GM12878 (cell line): ENCODE data around the gene CCDC9.

Source experiments
- EZH2 ChIP-seq: IDR thresholded peaks from 2 replicates; pipeline ENCODE4 v1.6.1; 2012; ENCODE audit warnings: low read depth, mild to moderate bottlenecking, control low read depth, inconsistent platforms, low read length, borderline replicate concordance; ENCODE audit not compliant: control insufficient read depth
- SPI1 ChIP-seq: IDR thresholded peaks from 2 replicates; pipeline ENCODE4 v1.6.1; 2011; ENCODE audit warnings: low read depth, mild to moderate bottlenecking, low read length, moderate library complexity, borderline replicate concordance; ENCODE audit not compliant: insufficient read depth
- ZZZ3 ChIP-seq: IDR thresholded peaks from 2 replicates; pipeline ENCODE4 v1.6.1; 2011; ENCODE audit warnings: low read depth; ENCODE audit not compliant: control insufficient read depth, insufficient read length
- TF ChIP-seq, protein P1 (sequence below): fragments of 450-650 bp; IDR thresholded peaks from 2 replicates; pipeline ENCODE4 v1.6.1; 2016; ENCODE audit warnings: mild to moderate bottlenecking, moderate library complexity, borderline replicate concordance

DNA sequence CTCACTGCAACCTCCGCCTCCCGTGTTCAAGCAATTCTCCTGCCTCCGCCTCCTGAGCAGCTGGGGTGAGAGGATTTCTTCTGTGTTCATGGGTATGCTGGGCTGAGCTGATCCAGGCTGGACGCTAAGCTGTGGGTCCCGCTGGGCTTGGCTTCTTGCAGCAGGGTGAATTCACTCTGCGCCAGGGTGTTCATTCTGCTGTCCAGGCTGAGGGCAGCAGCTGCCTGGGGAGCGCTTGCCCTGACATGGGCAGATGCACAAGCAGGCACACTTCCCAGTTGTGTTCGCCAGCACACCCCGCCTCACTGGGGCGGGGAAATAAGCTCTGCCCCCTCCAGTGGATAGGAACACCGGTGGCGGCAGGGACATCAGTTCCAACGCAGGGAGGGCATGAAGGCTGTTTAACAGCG lies 11.0 kb downstream of the CCDC9 start:
- TF ChIP-seq, protein P1, sequence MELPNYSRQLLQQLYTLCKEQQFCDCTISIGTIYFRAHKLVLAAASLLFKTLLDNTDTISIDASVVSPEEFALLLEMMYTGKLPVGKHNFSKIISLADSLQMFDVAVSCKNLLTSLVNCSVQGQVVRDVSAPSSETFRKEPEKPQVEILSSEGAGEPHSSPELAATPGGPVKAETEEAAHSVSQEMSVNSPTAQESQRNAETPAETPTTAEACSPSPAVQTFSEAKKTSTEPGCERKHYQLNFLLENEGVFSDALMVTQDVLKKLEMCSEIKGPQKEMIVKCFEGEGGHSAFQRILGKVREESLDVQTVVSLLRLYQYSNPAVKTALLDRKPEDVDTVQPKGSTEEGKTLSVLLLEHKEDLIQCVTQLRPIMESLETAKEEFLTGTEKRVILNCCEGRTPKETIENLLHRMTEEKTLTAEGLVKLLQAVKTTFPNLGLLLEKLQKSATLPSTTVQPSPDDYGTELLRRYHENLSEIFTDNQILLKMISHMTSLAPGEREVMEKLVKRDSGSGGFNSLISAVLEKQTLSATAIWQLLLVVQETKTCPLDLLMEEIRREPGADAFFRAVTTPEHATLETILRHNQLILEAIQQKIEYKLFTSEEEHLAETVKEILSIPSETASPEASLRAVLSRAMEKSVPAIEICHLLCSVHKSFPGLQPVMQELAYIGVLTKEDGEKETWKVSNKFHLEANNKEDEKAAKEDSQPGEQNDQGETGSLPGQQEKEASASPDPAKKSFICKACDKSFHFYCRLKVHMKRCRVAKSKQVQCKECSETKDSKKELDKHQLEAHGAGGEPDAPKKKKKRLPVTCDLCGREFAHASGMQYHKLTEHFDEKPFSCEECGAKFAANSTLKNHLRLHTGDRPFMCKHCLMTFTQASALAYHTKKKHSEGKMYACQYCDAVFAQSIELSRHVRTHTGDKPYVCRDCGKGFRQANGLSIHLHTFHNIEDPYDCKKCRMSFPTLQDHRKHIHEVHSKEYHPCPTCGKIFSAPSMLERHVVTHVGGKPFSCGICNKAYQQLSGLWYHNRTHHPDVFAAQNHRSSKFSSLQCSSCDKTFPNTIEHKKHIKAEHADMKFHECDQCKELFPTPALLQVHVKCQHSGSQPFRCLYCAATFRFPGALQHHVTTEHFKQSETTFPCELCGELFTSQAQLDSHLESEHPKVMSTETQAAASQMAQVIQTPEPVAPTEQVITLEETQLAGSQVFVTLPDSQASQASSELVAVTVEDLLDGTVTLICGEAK = no peak
- no peak for TF ChIP-seq SPI1
- no peak for TF ChIP-seq EZH2
- no peak for TF ChIP-seq ZZZ3
